SH-SY5Y (cell line): ENCODE data around the gene TMIGD1.

Experiments
- GATA2 ChIP-seq: IDR thresholded peaks from 2 replicates; pipeline ENCODE4 v1.6.1; 2011; ENCODE audit warnings: mild to moderate bottlenecking, low read depth, low read length
- GATA3 ChIP-seq: IDR thresholded peaks from 2 replicates; pipeline ENCODE4 v1.6.1; 2011; ENCODE audit warnings: low read depth, mild to moderate bottlenecking, low read length, moderate library complexity

DNA sequence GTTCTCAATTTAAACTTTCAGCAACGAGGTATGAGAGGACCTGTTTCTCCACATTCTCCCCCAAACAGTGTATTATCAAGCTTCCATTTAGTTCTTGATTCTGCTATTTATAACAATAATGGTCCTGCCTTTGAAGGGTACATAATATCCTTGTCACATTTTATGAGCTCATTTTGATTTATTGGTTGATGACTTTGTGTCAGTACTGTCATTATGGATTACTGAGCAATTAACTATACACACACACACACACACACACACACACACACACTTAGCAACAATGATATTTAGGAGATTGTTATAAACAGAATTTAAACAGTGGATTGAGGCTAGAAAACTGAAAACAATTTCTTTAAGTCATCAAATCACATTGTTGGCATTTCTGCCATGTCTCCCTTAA is 7.0 kb downstream of the TMIGD1 start:
- TF ChIP-seq GATA3 (no peak), GATA2 (no peak)
